T-helper 2 cell treated with Interferon-gamma antibody and Interleukin-4, amounts not matched to agents 100 ng/mL and 5 ng/mL, for 36 hours (primary cell): Measurements from ENCODE around the gene CEP131. TPM values are rescaled to one million over a fixed set of nuclear protein-coding genes. Genes with fewer than 3 reads are reported as not detected.
"Not testable (repeated sequence)": the region's sequence is repeated elsewhere in the genome, so short reads cannot be mapped to it uniquely, and the experiment has no call there.

Source experiments
- intact Hi-C: fragments of 100-400 bp; cut with micrococcal nuclease; formaldehyde crosslinking; loops from one replicate; pipeline ENCODE4 v1.15.1; 2023
- total RNA-seq: library from RNA; stranded (reverse); gene quantifications from 2 replicates; pipeline ENCODE4 v1.2.3, GENCODE V29; 2022

Gene CEP131
- total RNA-seq, 1 donor from 2014 or later = 13.7 TPM

DNA sequence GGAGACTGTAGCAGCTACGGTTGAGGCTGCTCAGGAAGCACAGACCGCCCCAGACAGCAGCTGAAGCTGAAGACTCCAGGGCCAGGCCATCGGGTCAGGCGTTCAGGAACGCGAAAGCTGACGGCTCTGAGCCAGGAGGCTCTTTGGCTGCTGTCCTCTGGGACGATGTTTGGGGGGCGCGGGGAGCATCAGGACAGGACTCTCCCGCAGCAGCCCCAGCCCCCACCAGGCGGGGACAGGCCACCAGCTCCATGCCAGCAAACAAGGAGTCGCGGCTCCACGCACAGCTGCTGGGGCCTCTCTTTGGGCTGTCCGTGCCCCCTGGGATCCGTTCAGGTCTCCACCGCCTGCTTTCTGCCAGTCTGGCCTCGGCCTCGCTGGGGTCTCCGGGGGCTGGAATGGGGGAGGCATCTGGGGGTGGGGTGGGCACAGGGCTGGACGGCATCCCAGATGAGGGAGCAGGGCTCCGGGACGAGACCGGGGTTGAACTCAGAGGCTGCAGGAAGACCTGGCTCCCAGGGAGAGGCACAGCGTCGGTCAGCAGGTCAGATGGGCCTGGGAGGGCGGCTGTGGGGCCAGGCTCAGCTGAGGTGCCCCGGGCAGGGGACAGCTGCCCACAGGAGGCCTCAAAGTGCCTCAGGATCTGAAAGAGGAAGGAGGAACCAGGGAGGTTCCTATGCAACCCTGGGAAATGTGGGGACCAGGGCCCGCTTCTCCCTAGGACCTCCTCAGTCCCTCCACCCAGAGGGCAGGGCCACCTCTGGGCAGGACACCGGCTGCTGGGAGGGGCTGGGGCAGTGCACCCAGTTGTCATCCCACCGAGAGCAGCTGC, 6.3 kb upstream of the CEP131 start:
- intact Hi-C loops = no loop called here

DNA sequence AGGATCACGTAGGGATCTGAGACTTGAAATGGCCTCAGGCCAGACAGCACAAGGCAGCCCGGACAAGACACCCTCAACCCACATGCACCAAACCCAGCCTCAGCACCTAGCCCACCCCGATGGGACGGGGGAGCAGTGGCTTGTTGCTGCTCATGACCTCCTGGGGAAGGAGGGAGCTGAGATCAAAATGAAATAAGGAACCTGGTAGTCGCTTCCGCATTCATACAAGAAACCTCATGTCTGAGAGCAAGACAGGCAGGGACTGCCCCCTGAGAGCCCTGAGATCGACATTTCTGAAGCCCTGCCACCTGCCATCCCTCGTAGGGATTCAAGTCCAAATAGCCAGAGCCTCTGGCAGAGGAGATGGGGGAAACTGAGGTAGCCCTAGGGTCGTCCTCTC, 5.7 kb upstream of the CEP131 start:
- intact Hi-C loops = no loop called here

- intact Hi-C loops = not testable (repeated sequence)
Observed at GRCh38 chr17:81227630-81228029, 4.9 kb upstream of the CEP131 start.

DNA sequence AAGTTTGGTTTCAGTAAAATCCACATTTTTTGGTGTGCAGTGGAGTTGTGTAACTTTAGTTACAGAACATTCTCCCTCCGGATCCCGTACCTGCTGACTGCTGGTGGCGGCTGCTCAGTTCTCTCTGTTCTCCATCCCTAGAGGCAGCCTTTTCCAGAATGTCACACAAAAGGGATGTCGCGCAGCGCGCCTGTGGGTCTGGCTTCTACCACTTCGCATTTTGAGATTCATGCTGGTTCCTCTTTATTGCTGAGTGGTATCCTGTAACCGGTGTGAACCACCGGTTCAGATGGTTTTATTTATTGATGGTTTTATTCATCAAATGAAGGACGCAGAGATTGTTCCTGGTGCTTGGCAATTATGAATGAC, 981 bp upstream of the CEP131 start:
- intact Hi-C loops = loop anchor here (1.0 kb wide), 2 partner anchors 16 to 104 kb away; partner anchors contain the start of genes NDUFAF8 and TEPSIN

DNA sequence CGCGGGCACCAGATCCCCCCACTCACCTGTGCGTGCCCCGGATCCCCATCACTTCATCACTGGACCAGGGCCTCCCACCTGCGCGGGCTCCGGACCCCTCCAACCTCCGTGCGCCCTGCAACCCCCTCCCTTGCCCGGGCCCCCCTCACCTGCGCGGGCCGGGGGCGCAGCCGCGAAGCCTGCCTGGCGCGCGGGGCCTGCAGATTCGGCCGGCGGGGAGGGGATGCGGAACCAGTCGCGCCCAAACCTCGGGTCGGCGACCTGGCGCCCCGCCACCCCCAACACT, 202 bp downstream of the CEP131 start:
- intact Hi-C loops = no loop called here

DNA sequence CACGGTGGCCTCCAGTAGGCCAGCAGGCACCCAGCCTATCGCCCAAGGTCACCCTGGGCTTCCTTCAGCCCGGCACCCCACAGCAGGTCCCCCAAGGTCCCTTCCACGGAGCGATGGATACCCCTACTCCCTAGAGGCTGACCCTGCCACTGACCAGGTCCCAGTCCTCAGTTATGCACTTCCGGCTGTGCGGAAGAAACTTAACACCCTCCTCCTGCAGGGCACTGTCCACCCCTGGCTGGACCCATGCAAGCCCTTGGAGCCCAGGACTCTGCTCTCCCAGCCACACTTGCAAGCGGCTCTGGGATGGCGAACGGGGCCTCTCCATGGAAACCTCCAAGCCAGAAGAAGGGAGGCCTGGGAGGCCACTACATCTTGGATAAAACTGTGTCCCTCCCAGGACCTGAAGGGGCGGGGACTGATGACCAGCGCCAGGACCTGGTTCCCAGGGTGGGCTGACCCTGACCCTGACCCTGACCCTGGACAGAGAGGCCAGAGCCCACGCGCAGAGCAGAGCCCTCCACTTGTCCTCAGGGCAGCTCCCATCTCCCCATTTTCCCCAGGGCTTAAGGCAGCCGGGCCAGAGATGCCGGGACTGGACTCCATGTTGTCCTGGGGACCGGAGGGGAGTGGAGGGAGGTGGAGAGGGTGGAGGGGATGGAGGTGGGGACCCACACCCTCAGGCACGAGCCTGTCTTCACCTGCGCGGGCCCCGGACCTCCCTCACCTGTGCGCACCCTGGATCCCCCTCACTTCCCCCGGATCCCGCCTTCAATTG, 734 bp downstream of the CEP131 start:
- intact Hi-C loops = no loop called here

DNA sequence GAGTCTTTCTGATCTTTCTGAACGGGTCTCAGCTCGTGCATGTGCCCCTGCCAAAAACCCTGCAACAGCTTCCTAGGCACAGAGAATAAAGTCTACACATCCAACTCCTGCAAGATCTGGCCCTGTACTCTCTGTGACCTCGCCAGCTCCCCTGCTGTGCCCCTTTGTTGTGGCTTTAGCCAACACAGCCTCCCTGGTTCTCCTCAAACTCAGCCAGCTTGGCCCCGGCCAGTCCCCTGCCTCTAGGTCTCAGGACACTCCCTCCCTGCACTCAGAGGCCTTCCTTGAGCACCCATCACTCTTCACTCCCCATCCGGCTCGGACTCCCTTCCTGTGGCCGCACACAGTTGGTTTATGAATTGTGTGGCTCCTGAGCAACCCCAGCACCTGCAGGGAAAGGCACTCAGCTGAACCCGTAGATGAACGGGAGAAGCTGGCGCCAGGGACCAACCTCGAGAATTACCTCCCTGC, 1.4 kb downstream of the CEP131 start:
- intact Hi-C loops = no loop called here

DNA sequence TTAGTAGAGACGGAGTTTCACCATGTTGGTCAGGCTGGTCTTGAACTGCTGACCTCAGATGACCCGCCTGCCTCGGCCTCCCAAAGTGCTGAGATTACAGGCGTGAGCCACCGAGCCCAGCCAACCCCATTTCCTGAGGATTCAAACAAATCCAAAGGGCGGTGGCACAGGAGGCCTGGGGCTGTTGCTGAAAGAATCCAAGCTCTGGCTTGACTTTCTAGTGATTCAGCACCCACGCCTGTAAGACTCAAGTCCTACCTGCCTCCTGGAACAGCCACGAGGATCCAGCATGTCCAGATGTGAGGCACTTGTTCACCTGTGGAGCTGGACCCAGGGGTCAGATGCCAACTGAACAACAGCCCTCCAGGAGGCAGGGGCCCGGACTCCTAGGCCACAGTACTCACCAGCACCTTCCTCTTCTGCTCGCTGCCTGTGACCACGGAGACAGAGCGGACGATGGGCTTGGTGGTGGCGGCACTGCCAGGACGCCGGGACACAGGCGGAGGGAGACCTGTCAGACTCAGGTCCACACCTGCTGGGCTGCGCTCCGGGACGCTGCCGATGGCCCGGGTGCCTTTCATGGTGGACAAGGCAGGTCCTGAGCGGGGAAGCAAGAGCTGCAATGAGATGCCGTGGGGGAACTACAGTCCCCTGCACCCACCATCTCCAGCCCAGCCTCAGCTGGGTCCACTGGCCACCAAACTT, 3.1 kb downstream of the CEP131 start:
- intact Hi-C loops = no loop called here

- intact Hi-C loops = no loop called here
Observed at GRCh38 chr17:81218991-81219390, 3.8 kb downstream of the CEP131 start.

GRCh38 chr17:81218459-81218858, 4.3 kb downstream of the CEP131 start:
- intact Hi-C loops = no loop called here

DNA sequence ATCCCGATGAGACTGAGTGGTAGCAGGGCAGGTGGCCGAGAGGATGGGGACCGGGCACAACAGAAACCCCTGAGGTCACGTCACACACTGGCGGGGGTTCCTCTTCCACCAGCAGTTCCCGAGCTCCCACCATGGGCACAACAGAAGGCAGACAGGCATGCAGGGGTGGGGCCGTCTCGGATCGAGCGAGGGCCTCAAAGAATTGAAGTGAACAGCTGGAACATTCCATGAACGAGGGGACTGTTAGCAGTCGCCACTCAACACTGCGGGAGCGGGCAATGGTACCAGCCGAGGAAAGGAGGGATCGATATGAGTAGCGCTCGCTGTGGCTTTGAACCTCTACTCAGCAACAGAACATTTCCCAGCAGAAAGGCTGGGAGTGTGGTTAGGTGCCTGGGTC, 5.3 kb downstream of the CEP131 start:
- intact Hi-C loops = no loop called here

- intact Hi-C loops = no loop called here
Observed at GRCh38 chr17:81213978-81214377, 8.8 kb downstream of the CEP131 start.

DNA sequence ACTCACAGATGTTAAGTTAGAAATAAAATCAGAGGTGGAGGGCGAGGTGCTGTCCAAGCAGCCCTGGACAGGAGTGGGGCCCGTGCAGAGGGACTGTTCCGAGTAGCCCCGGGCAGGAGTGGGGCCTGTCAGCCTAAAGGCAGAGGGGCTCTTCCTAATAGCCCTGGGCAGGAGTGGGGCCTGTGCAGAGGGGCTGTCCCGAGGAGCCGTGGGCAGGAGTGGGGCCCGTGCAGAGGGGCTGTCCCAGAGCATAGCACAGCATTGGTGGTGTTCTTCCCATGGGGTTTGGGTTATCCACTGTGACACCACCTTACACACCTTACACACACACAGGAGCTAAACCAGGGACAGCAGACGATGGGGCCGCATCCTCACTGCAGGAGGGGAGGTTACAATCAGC, 10.4 kb downstream of the CEP131 start:
- intact Hi-C loops = no loop called here

GRCh38 chr17:81210868-81211267, 11.9 kb downstream of the CEP131 start:
- intact Hi-C loops = no loop called here

DNA sequence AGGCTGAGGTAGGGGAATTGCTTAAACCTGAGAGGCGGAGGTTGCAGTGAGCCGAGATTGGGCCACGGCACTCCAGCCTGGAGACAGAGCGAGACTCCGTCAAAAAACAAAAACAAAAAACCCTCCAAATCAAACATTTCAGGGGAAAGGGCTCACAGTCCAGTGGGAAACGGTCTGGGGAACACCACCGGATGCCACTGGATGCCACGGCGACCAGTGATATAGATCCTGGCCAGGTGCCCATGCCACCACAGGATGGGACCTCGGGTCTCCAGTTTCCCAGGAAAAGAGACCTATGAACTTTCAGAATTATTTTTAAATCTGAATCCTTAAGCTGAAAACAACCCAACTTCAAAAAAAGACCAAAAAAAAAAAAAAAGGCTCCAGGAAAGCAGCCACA, 12.3 kb downstream of the CEP131 start:
- intact Hi-C loops = no loop called here

DNA sequence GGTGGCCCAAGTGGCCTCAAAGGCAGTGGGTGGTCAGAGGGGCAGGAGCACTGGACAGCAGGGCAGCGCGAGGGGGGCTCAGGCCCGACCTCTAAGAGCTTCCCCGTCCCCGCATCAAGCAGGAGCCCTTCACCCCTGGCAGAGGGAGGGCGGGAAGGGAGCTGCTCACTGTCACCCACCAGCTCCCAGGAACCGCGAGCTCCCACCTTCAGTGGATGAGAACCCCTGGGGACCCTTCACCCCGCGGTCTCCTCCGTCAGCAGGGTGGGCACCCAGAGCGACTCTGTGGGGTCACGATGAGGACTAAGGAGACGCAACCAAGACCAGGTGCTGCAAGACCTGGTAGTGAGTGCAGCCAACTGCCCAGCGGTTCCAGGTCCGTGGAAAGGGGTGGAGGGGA, 13.6 kb downstream of the CEP131 start:
- intact Hi-C loops = no loop called here

- intact Hi-C loops = no loop called here
Observed at GRCh38 chr17:81208651-81209050, 14.1 kb downstream of the CEP131 start.

GRCh38 chr17:81207610-81208581, 14.9 kb downstream of the CEP131 start:
- intact Hi-C loops = no loop called here

DNA sequence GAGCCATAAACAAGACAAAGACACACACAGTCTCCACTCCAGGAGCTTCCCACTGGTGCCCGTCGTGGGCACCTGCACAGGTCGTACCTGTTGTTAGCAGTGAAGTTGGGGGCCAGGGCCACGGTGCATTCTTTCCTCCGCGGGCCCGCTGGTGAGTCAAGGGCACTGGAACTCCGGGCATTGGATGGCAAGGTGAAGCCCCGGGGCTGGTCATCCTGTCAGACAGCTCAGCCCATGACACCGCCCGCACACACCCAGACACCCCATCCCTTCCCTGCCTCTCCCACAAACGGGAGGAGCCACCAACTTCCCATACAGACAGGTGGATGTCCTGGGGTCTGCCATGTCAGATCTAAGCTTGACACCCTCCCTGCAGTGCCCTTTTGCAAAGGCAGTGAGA, 16.1 kb downstream of the CEP131 start:
- intact Hi-C loops = no loop called here

- intact Hi-C loops = no loop called here
Observed at GRCh38 chr17:81206166-81206565, 16.6 kb downstream of the CEP131 start.

DNA sequence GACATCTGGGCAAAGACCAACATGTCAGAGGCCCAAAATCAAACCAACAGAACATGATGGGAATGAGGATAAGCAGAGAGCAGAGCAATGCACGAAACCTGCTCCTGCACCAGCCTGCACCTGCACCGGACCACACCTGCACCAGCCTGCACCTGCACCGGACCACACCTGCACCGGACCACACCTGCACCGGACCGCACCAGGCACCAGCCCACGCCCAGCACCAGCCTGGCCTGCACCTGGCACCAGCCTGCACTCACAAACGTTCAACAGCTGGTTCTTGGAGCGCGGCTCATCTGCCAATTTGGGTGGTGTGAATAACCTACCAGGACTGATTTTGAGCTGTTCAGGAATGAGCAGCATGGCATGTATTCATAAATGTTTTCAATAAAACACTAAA, 18.2 kb downstream of the CEP131 start:
- intact Hi-C loops = no loop called here
